DOHH2 (cell line): ENCODE results near the gene CES2.
"Not testable (repeated sequence)": the region's sequence is repeated elsewhere in the genome, so short reads cannot be mapped to it uniquely, and the experiment has no call there.

Experiments used
- CTCF ChIP-seq: fragments of 200-600 bp; sonication (generic); IDR thresholded peaks from one replicate; pipeline ENCODE4 v1.5.1; 2014; ENCODE audit warnings: antibody characterized with exemption, mild to moderate bottlenecking, low read depth, low read length; ENCODE audit not compliant: poor library complexity, severe bottlenecking
- EZH2phosphoT487 ChIP-seq: fragments of 200-600 bp; sonication (generic); IDR thresholded peaks from 2 replicates; pipeline ENCODE4 v1.6.1; 2017; ENCODE audit warnings: borderline replicate concordance, mild to moderate bottlenecking, antibody characterized with exemption, low read length, moderate library complexity, mixed read lengths

DNA sequence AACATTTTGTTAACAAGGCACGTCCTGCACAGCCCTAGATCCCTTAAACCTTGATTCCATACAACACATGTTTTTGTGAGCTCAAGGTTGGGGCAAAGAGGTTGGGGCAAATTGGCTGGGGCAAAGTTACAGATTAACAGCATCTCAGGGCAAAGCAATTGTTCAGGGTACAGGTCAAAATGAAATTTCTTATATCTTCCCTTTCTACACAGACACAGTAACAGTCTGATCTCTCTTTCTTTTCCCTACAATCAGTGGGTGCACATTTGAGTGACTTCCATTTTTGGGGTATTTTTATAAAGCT is 20.8 kb downstream of the CES2 start:
- TF ChIP-seq CTCF, EZH2phosphoT487: not testable (repeated sequence)
